Measurements from ENCODE around the gene NT5M. TPM values are rescaled to one million over a fixed set of nuclear protein-coding genes. Genes with fewer than 3 reads are reported as not detected.

Gene NT5M
- total and polyA plus RNA-seq, 2 donors (not counting 1 experiment from before 2014, with no cell fraction given) = 0.37 to 1.2 TPM

- no peak overlapping the region for H3K4me3 ChIP-seq (replicated peaks in 1 of 4; ENCODE audit: control extremely low read depth in 1 of 4, insufficient read depth in 1 of 4, low read depth in 3 of 4, low read length in 4 of 4)
- H3K9me3 ChIP-seq (ENCODE audit: control insufficient read depth, insufficient read depth, low read depth, low read length) = no peaks in the 10 kb centered on the region
- H2AFZ ChIP-seq (ENCODE audit: low read length) = no peak overlapping the region
- no peaks in the 10 kb centered on the region for H3K36me3 ChIP-seq (ENCODE audit: control insufficient read depth, insufficient read depth, low read length)
- H3K27ac ChIP-seq (ENCODE audit: insufficient read depth, low read length) = no peak overlapping the region
- H4K20me1 ChIP-seq (ENCODE audit: control insufficient read depth, extremely low read depth, insufficient read depth, low read length) = no peaks in the 10 kb centered on the region
- no peaks in the 10 kb centered on the region for H3K27me3 ChIP-seq (ENCODE audit: control insufficient read depth, insufficient read depth, low read length)
- no peak for TF ChIP-seq CTCF (conservative IDR thresholded peaks at IDR 0.05 in 1 of 2, IDR thresholded peaks at IDR 0.05 in 1 of 2; ENCODE audit: low read depth in 1 of 2, low read length in 2 of 2)
- TF ChIP-seq EZH2 (IDR thresholded peaks at IDR 0.05; ENCODE audit: low read length, missing control alignments) = no peak
- no peak overlapping the region for H3K9ac ChIP-seq (ENCODE audit: insufficient read depth, low read length)
- no peaks in the 10 kb centered on the region for H3K79me2 ChIP-seq (ENCODE audit: control insufficient read depth, insufficient read depth, low read length)
- no peak overlapping the region for H3K4me2 ChIP-seq (ENCODE audit: extremely low read depth, insufficient read depth, low read length)
- H3K4me1 ChIP-seq (ENCODE audit: control insufficient read depth, extremely low read depth, insufficient read depth, low read length) = no peaks in the 10 kb centered on the region
- DNase-seq (ENCODE audit: low read depth in 2 of 2) = no peak
Measured at GRCh38 chr17:17361543-17361866, 58.3 kb downstream of the NT5M start.

GRCh38 chr17:17361867-17362539 lies 58.8 kb downstream of the NT5M start:
- DNase-seq (ENCODE audit: low read depth in 2 of 2) = no peak
- no peak overlapping the region for H2AFZ ChIP-seq (ENCODE audit: low read length)

GRCh38 chr17:17362540-17362930 lies 59.4 kb downstream of the NT5M start:
- Histone ChIP-seq H2AFZ (ENCODE audit: low read length) (no peak overlapping the region), H3K27me3 (ENCODE audit: control insufficient read depth, insufficient read depth, low read length) (no peaks in the 10 kb centered on the region), H4K20me1 (ENCODE audit: control insufficient read depth, extremely low read depth, insufficient read depth, low read length) (no peaks in the 10 kb centered on the region), H3K4me2 (ENCODE audit: extremely low read depth, insufficient read depth, low read length) (no peak overlapping the region), H3K4me3 (replicated peaks in 1 of 4; ENCODE audit: control extremely low read depth in 1 of 4, insufficient read depth in 1 of 4, low read depth in 3 of 4, low read length in 4 of 4) (no peak overlapping the region), H3K27ac (ENCODE audit: insufficient read depth, low read length) (no peak overlapping the region), H3K9me3 (ENCODE audit: control insufficient read depth, insufficient read depth, low read depth, low read length) (no peaks in the 10 kb centered on the region), H3K79me2 (ENCODE audit: control insufficient read depth, insufficient read depth, low read length) (no peaks in the 10 kb centered on the region), H3K4me1 (ENCODE audit: control insufficient read depth, extremely low read depth, insufficient read depth, low read length) (no peaks in the 10 kb centered on the region), H3K36me3 (ENCODE audit: control insufficient read depth, insufficient read depth, low read length) (no peaks in the 10 kb centered on the region), H3K9ac (ENCODE audit: insufficient read depth, low read length) (no peak overlapping the region)
- DNase-seq (ENCODE audit: low read depth in 2 of 2) = no peak
- TF ChIP-seq CTCF (conservative IDR thresholded peaks at IDR 0.05 in 1 of 2, IDR thresholded peaks at IDR 0.05 in 1 of 2; ENCODE audit: low read depth in 1 of 2, low read length in 2 of 2) (no peak), EZH2 (IDR thresholded peaks at IDR 0.05; ENCODE audit: low read length, missing control alignments) (no peak)

More at GRCh38 chr17:17361867-17362539, 58.8 kb downstream of the NT5M start:
- Histone ChIP-seq H3K27me3 (ENCODE audit: control insufficient read depth, insufficient read depth, low read length) (no peaks in the 10 kb centered on the region), H3K36me3 (ENCODE audit: control insufficient read depth, insufficient read depth, low read length) (no peaks in the 10 kb centered on the region), H3K4me3 (replicated peaks in 1 of 4; ENCODE audit: control extremely low read depth in 1 of 4, insufficient read depth in 1 of 4, low read depth in 3 of 4, low read length in 4 of 4) (no peak overlapping the region), H3K27ac (ENCODE audit: insufficient read depth, low read length) (no peak overlapping the region), H3K9ac (ENCODE audit: insufficient read depth, low read length) (no peak overlapping the region), H3K9me3 (ENCODE audit: control insufficient read depth, insufficient read depth, low read depth, low read length) (no peaks in the 10 kb centered on the region), H3K4me2 (ENCODE audit: extremely low read depth, insufficient read depth, low read length) (no peak overlapping the region), H4K20me1 (ENCODE audit: control insufficient read depth, extremely low read depth, insufficient read depth, low read length) (no peaks in the 10 kb centered on the region), H3K79me2 (ENCODE audit: control insufficient read depth, insufficient read depth, low read length) (no peaks in the 10 kb centered on the region), H3K4me1 (ENCODE audit: control insufficient read depth, extremely low read depth, insufficient read depth, low read length) (no peaks in the 10 kb centered on the region)
- TF ChIP-seq EZH2 (IDR thresholded peaks at IDR 0.05; ENCODE audit: low read length, missing control alignments) (no peak), CTCF (conservative IDR thresholded peaks at IDR 0.05 in 1 of 2, IDR thresholded peaks at IDR 0.05 in 1 of 2; ENCODE audit: low read depth in 1 of 2, low read length in 2 of 2) (no peak)
